ENCODE data around the gene RNF138.

DNA sequence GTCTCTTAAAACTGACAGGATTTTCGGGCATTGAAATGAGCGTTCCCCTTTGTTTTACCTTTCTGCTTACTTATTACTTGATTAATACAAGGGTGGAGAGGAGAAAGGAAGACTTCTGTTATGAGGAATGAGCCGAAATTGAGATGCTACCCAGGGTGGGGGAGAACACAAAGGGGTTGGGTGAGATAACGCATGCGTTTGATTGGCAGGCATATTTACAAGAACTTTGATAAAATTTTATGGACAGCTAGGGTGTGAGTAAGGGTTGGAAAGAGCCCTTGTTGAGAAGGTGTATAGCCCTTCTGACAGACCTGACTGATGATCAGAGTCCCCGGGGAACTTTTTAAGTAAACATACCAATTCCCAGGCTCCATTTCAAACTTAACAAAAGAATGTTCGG is 1.8 kb downstream of the RNF138 start:
- TF ChIP-seq, protein P1, sequence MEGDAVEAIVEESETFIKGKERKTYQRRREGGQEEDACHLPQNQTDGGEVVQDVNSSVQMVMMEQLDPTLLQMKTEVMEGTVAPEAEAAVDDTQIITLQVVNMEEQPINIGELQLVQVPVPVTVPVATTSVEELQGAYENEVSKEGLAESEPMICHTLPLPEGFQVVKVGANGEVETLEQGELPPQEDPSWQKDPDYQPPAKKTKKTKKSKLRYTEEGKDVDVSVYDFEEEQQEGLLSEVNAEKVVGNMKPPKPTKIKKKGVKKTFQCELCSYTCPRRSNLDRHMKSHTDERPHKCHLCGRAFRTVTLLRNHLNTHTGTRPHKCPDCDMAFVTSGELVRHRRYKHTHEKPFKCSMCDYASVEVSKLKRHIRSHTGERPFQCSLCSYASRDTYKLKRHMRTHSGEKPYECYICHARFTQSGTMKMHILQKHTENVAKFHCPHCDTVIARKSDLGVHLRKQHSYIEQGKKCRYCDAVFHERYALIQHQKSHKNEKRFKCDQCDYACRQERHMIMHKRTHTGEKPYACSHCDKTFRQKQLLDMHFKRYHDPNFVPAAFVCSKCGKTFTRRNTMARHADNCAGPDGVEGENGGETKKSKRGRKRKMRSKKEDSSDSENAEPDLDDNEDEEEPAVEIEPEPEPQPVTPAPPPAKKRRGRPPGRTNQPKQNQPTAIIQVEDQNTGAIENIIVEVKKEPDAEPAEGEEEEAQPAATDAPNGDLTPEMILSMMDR (conservative IDR thresholded peaks at IDR 0.05; ENCODE audit: low read length) = no peak
- no peak for TF ChIP-seq EZH2phosphoT487 (IDR thresholded peaks at IDR 0.05; ENCODE audit: borderline replicate concordance)
